ENCODE measurements around the gene MELK. TPM values are rescaled to one million over a fixed set of nuclear protein-coding genes. Genes with fewer than 3 reads are reported as not detected.
"Not testable (repeated sequence)": the region's sequence is repeated elsewhere in the genome, so short reads cannot be mapped to it uniquely, and the experiment has no call there.

Gene MELK
- total RNA-seq, 1 experiment from 2014 or later: 33.3 TPM

- Mint-ChIP-seq H3K27me3 (ENCODE audit: insufficient read depth, unreplicated experiment) (peaks cover 24% of the 10 kb centered on the region), H3K9me3 (ENCODE audit: unreplicated experiment) (no peaks in the 10 kb centered on the region), H3K4me3 (ENCODE audit: unreplicated experiment) (no peak overlapping the region), H3K4me1 (ENCODE audit: insufficient read depth, unreplicated experiment) (peaks cover 10% of the 10 kb centered on the region), H3K27ac (ENCODE audit: low read depth, unreplicated experiment) (no peak overlapping the region), H3K36me3 (ENCODE audit: insufficient read depth, unreplicated experiment) (no peaks in the 10 kb centered on the region)
- no peak for TF ChIP-seq CTCF (IDR thresholded peaks at IDR 0.05; ENCODE audit: unreplicated experiment)
- DNase-seq (ENCODE audit: unreplicated experiment): no peak
- POLR2A ChIA-PET: interaction anchor here (0.6 to 0.8 kb wide), 2 partner anchors 34 to 60 kb away, joined by 4 to 5 read pairs; no protein-coding TSS in a partner anchor
- BruUV-seq (replicated peaks): no TSS peak
- intact Hi-C loops (cut with micrococcal nuclease): no loop called here
- CTCF ChIA-PET: interaction anchor here (0.7 to 2.8 kb wide), 2 partner anchors 8 to 102 kb away, joined by 3 to 10 read pairs; no protein-coding TSS in a partner anchor
Observed at GRCh38 chr9:36547598-36547997, 25.1 kb upstream of the MELK start.

DNA sequence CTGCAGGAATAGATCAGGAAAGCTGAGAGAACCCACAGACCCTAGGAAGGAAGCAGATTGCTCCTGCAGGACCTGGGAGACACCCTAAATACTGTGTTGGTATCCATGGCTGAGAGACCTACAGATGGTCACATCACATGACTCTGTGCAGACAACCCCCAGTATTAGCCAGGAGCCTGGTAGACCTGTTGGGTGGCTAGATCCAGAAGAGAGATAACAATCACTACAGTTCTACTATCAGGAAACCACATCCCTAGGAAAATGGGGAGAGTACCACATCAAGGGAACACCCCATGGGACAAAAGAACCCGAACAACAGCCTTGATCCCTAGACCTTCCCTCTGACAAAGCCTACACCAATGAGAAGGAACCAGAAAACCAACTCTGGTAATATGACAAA is 24.2 kb upstream of the MELK start:
- no peaks in the 10 kb centered on the region for H3K9me3 Mint-ChIP-seq (ENCODE audit: unreplicated experiment)
- no peak for TF ChIP-seq CTCF (IDR thresholded peaks at IDR 0.05; ENCODE audit: unreplicated experiment)
- DNase-seq (ENCODE audit: unreplicated experiment): no peak
- no peak overlapping the region for H3K27ac Mint-ChIP-seq (ENCODE audit: low read depth, unreplicated experiment)
- intact Hi-C loops (cut with micrococcal nuclease): no loop called here
- BruUV-seq (replicated peaks): no TSS peak
- POLR2A ChIA-PET: interaction anchor here (0.6 to 0.9 kb wide), 4 partner anchors 13 to 129 kb away, joined by 3 to 4 read pairs (median 4); no protein-coding TSS in a partner anchor
- CTCF ChIA-PET: interaction anchor here (0.6 to 2.8 kb wide), 3 partner anchors 7 to 141 kb away, joined by 3 to 10 read pairs (median 6); no protein-coding TSS in a partner anchor
- H3K36me3 Mint-ChIP-seq (ENCODE audit: insufficient read depth, unreplicated experiment): no peaks in the 10 kb centered on the region
- no peak overlapping the region for H3K4me3 Mint-ChIP-seq (ENCODE audit: unreplicated experiment)
- H3K27me3 Mint-ChIP-seq (ENCODE audit: insufficient read depth, unreplicated experiment): peaks cover 24% of the 10 kb centered on the region
- H3K4me1 Mint-ChIP-seq (ENCODE audit: insufficient read depth, unreplicated experiment): peaks cover 9% of the 10 kb centered on the region

GRCh38 chr9:36550135-36550534 is 22.6 kb upstream of the MELK start:
- TF ChIP-seq CTCF (IDR thresholded peaks at IDR 0.05; ENCODE audit: unreplicated experiment): no peak
- no TSS peak for BruUV-seq (replicated peaks)
- no peak for DNase-seq (ENCODE audit: unreplicated experiment)
- intact Hi-C loops (cut with micrococcal nuclease): loop anchor here (10.0 kb wide), 1 partner anchor 305 kb away; no protein-coding TSS in a partner anchor
- ChIA-PET CTCF (interaction anchor here (0.6 to 12.1 kb wide), 2 partner anchors 145 to 904 kb away, joined by 3 to 151 read pairs; no protein-coding TSS in a partner anchor), POLR2A (interaction anchor here (0.6 to 1.0 kb wide), 2 partner anchors 97 to 302 kb away, joined by 3 to 4 read pairs; no protein-coding TSS in a partner anchor)
- Mint-ChIP-seq H3K36me3 (ENCODE audit: insufficient read depth, unreplicated experiment) (no peaks in the 10 kb centered on the region), H3K27me3 (ENCODE audit: insufficient read depth, unreplicated experiment) (peaks cover 24% of the 10 kb centered on the region), H3K9me3 (ENCODE audit: unreplicated experiment) (no peaks in the 10 kb centered on the region), H3K27ac (ENCODE audit: low read depth, unreplicated experiment) (no peak overlapping the region), H3K4me3 (ENCODE audit: unreplicated experiment) (no peak overlapping the region), H3K4me1 (ENCODE audit: insufficient read depth, unreplicated experiment) (no peaks in the 10 kb centered on the region)

DNA sequence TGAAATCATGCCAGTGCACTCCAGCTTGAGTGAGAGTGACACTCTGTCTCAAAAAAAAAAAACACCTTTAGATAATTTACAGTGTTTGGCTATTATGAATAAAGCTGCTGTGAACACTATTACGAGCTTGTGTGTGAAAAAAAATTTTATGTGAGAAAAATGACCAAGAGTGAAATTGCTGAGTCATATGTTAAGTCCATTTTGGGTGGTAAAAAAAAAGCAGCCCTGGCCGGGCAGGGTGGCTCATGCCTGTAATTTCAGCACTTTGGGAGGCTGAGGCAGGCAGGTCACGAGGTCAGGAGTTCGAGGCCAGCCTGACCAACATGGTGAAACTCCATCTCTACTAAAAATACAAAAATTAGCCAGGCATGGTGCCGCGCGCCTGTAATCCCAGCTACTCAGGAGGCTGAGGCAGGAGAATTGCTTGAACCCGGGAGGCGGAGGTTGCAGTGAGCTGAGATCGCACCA is 22.0 kb upstream of the MELK start:
- H3K27me3 Mint-ChIP-seq (ENCODE audit: insufficient read depth, unreplicated experiment): peaks cover 24% of the 10 kb centered on the region
- intact Hi-C loops (cut with micrococcal nuclease): loop anchor here (10.0 kb wide), 1 partner anchor 306 kb away; no protein-coding TSS in a partner anchor
- POLR2A ChIA-PET; H3K4me1 Mint-ChIP-seq (ENCODE audit: insufficient read depth, unreplicated experiment); H3K36me3 Mint-ChIP-seq (ENCODE audit: insufficient read depth, unreplicated experiment); H3K4me3 Mint-ChIP-seq (ENCODE audit: unreplicated experiment); DNase-seq (ENCODE audit: unreplicated experiment); BruUV-seq (replicated peaks); H3K9me3 Mint-ChIP-seq (ENCODE audit: unreplicated experiment); H3K27ac Mint-ChIP-seq (ENCODE audit: low read depth, unreplicated experiment): not testable (repeated sequence)
- CTCF ChIA-PET: interaction anchor here (12.1 kb wide), 1 partner anchor 145 kb away, joined by 151 read pairs; no protein-coding TSS in a partner anchor

Data from MCF 10A (cell line).